Activated CD8-positive, alpha-beta memory T cell treated with anti-CD3 and anti-CD28 coated beads for 36 hours (primary cell): Measurements from ENCODE around the gene GRIA4. TPM values are rescaled to one million over a fixed set of nuclear protein-coding genes. Genes with fewer than 3 reads are reported as not detected.

Experiments
- CTCF ChIA-PET: fragments of 350-600 bp; sonication (Branson Sonifier 250); formaldehyde crosslinking; loops from one replicate; lab custom pipeline; 2021; ENCODE audit warnings: antibody characterized with exemption; lab: Charles Lee
- POLR2A ChIA-PET: fragments of 350-600 bp; sonication (Branson Sonifier 250); formaldehyde crosslinking; loops from one replicate; lab custom pipeline; 2021; ENCODE audit warnings: antibody characterized with exemption; lab: Charles Lee
- total RNA-seq, 2 experiments: library from RNA; stranded (reverse); gene quantifications; one replicate each; pipeline ENCODE4 v1.2.3, GENCODE V29; 2021

Gene GRIA4
- total RNA-seq, 2 experiments from 2014 or later, result not detected

DNA sequence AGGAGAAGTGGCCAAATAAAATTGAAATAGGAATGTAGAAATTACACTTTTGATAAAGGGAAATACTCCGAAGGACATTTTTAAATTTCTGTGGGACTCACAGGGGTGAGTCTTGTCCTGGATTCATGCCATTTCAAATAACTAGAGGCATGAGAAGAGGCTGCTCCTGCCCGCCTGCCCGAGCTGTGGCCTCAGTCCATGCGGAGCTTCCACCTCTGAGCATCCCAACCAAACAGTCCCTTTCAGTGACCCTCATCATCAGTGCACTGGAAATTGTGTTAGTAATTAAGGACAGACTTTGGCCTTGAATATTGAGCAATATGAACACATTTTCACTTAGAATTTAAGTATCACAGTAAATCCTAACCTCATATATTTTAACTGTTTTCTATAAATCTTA is 25.6 kb downstream of the GRIA4 start:
- CTCF ChIA-PET, result no interaction called here
- POLR2A ChIA-PET, result no interaction called here

GRCh38 chr11:105636496-105636895 is 26.6 kb downstream of the GRIA4 start:
- ChIA-PET CTCF (no interaction called here), POLR2A (no interaction called here)

GRCh38 chr11:105639527-105639926 is 29.7 kb downstream of the GRIA4 start:
- CTCF ChIA-PET, result no interaction called here

DNA sequence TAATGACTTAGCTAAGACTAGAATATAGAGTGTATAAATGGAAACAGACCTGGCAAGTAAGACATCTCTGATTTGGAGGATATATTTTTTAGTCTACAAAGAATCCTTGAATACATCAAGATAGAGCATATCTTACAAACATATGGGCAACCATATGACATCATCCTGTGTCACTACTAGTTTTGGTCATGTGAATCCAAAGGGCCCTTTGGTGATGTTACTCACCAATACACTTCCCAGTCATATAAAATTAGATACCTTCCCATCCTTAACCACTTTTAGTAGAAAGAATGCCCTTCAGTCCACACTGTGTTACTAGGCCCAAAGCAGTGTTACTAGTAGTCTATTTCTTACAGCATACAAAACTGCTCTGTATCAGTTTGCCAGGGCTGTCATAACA is 31.6 kb downstream of the GRIA4 start:
- CTCF ChIA-PET, result no interaction called here
- POLR2A ChIA-PET, result no interaction called here

More at GRCh38 chr11:105639527-105639926, 29.7 kb downstream of the GRIA4 start:
- POLR2A ChIA-PET, result no interaction called here

DNA sequence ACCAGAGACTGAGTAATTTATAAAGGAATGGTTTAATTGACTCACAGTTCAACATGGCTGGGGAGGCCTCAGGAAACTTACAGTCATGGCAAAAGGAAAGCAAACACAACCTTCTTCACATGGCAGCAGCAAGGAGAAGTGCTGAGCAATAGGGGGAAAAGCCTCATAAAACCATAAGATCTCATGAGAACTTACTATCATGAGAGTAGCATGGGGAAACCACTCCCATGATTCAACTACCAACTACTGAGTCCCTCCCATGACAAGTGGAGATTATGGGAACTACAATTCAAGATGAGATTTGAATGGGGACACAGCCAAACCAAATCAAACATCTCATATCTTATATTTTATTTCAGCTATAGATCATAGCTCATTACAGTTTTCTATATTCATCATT is 33.0 kb downstream of the GRIA4 start:
- CTCF ChIA-PET, result interaction anchor here (0.6 kb wide), 1 partner anchor 1370 kb away, joined by 4 read pairs; no protein-coding TSS in a partner anchor
- POLR2A ChIA-PET, result no interaction called here

DNA sequence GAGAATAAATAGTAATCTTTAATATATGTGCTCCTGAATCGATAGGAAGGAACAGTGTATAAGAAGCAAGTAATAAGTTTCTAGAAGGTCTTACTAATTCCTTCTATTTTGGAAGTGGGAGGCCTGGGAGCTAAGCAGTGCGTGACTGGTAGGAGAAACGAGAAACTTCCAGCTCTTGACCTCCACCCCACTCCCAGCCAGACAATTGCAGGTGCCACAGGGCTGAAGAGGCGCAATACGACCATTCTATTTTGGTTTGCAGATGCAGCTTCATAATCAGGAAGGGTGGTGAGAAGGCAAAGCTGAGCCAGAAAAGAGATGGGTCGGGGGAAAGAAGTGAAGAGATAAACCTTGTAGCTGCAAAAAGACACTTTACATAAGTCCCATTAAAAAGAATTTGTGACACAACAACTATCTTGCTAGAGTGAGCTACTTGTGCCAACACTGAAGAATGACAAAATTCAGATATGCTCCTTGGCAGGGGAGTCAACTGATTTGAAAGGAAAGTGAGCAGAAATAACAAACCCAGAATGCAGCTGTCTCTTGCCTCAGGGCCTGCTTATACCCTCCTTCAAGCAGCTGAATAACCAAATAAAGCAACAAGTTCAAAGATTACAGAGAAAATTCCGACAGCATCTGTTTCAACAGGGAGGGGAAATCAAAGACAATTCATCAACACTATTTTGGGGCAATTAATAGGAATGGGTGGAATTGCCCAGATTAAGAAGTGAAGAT is 35.1 kb downstream of the GRIA4 start:
- POLR2A ChIA-PET, result no interaction called here
- CTCF ChIA-PET, result interaction anchor here (0.9 kb wide), 1 partner anchor 13 kb away, joined by 3 read pairs; no protein-coding TSS in a partner anchor

DNA sequence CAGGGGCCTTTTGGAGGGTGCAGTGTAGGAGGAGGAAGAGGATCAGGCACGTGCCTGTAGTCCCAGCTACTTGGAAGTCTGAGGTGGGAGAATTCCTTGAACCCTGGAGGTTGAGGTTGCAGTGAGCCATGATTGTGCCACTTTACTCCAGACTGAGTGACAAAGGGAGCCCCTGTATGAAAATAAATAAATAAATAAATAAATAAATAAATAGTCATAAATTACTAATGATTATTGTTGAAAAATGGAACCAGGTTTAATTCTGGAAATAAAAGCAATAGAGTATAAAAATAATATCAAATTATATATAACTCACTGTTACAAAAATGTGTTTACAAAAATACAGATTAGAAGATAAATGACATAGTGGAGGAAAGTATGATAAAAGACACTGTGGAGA is 37.9 kb downstream of the GRIA4 start:
- ChIA-PET CTCF (no interaction called here), POLR2A (no interaction called here)

GRCh38 chr11:105648762-105649161 is 38.9 kb downstream of the GRIA4 start:
- ChIA-PET POLR2A (no interaction called here), CTCF (no interaction called here)

- POLR2A ChIA-PET, result no interaction called here
Observed at GRCh38 chr11:105665281-105665680, 55.4 kb downstream of the GRIA4 start.

GRCh38 chr11:105667441-105667840 is 57.6 kb downstream of the GRIA4 start:
- CTCF ChIA-PET, result no interaction called here
- POLR2A ChIA-PET, result no interaction called here

More at GRCh38 chr11:105665281-105665680, 55.4 kb downstream of the GRIA4 start:
- CTCF ChIA-PET, result no interaction called here

DNA sequence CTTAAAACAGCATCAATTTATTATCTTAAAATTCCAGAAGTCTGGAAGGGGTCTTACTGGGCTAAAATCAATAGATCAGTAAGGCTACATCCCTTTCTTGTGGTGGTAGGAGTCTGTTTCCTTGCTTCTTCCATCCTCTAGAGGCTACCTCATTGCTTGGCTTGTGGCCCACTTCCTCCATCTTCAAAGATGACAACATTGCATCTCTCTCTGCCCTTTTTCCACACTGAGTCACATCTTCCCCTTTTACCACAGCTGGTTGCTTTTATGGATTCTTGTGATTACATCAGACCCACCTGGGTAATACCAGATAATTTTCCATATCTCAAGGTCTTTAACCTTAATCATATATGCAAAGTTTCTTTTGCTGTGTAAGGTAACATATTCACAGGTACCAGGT is 60.9 kb downstream of the GRIA4 start:
- POLR2A ChIA-PET, result no interaction called here

GRCh38 chr11:105673089-105673488 is 63.2 kb downstream of the GRIA4 start:
- POLR2A ChIA-PET, result no interaction called here
- CTCF ChIA-PET, result no interaction called here

More for the DNA sequence above, 60.9 kb downstream of the GRIA4 start:
- CTCF ChIA-PET, result no interaction called here

DNA sequence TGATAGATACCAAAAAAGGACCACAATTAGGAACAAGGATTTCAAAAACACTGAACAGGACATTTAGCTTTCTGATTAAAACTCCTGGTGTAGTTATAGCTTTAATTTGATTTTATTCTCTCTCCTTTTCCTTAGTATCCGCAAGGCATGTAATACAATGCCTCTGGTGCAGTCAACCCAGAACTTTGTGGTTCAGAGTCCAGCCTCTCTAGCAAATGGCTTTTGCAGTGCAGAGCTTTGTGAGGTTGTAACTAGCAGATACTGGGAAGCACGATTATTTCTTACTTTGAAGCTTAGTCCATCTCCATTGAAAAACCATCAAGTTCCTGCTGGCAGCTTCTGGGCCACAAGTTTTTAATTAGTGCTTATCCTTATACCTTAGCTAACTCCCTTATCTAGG is 79.8 kb downstream of the GRIA4 start:
- POLR2A ChIA-PET, result no interaction called here
- CTCF ChIA-PET, result no interaction called here

DNA sequence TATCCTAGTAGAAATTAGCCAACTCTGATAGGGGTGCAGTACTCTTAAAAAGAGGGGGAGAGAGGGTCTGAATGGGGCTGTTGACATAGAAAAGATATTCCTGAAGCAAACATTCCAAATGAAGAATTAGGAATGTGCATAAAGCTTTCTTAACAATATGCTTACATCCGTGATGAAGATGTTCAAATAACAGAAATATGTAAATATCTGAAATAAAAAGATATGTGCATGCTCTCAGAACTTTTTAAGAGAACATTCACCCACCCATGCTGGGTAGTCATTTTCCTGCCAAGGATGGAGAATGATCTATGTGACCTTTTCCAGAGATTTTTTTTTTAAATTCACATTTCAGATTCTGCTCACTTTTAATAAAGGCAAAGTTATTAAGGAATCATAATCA is 80.6 kb downstream of the GRIA4 start:
- ChIA-PET CTCF (no interaction called here), POLR2A (no interaction called here)

DNA sequence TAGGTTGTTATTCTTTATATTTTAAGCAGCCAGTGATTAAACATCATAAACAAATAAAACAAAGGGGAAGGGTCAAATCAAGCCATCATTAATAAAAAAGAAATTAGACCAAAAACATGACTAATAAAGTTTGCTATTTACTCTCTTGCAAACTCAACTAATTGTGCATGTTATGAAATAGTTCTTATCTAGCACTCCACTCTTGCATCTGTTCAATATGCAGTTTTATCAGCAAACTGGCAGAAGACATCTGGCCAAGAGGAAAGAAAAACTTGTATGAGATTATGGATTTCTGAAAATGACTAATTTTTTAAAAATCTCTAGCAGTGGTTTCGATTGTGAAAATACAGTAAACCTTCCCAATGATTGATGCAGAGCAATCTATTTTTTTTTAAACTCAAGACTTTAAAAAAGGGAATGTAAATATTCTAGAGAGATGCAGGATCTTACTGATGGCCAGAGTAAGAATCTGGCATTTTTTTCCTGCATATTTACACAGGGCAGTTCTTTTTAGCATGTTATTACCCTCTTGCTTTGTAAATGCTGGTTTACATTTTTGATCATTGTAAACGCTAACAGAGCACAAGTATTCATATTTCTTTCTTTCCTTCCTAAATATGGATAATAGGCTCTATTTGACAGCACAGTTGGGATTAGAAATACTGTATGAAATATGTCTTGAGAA is 83.3 kb downstream of the GRIA4 start:
- POLR2A ChIA-PET, result no interaction called here
- CTCF ChIA-PET, result no interaction called here

DNA sequence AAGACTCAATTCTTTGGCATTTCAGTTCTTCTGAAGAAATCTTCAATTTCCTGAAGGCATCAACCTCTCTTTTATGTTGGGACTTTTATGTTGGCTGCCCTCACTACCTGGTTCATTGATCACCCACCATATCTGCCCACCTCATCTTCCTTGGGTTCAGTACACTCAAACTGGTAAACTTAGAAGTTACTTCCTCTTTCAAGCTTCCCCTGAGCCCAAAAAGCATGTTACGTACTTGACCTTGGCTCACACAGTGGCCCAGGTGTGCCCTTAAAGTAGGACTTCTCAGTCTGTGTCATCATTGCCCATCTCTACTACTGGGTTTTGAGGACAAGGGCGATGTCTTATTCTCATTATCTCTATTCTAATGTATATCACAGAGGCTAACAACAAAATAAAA is 86.1 kb downstream of the GRIA4 start:
- CTCF ChIA-PET, result no interaction called here
- POLR2A ChIA-PET, result no interaction called here

DNA sequence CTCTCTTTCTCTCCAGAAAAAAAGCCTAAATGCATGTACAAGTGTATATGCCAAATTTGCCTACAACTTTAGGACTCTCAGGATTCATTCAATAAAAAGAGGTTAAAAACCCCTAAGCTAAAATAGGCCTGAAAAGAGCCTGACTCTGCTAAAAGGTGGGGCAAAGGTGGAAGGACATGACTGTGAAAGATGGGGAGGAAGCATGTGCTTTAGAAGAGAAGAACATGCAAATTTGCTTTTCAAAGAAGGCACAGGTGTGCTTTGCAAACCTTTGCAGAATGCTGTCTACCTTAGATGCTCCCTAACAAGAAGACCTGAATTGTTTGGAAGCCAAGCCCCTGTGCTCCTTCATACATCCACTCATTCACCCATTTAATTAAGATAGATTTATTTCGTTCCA is 87.4 kb downstream of the GRIA4 start:
- CTCF ChIA-PET, result no interaction called here
- POLR2A ChIA-PET, result no interaction called here

DNA sequence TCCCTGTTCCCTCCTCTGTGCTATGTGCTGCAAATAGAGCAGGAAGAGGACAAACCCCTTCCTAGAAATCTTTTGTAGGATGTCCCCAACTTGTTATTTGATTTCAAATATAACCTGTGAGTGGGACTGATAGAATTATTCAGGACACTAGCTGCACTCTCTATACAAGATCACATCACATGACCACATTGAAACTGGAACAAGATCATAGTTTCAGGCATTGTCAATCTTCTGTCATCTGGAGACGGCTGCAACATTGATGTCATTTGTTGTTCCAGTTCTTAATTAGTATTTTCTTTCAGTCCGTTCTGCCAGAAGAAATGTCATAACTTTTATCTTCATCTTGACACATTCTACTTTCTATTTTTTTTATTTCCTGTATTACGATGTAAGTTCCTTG is 89.3 kb downstream of the GRIA4 start:
- ChIA-PET CTCF (no interaction called here), POLR2A (no interaction called here)

DNA sequence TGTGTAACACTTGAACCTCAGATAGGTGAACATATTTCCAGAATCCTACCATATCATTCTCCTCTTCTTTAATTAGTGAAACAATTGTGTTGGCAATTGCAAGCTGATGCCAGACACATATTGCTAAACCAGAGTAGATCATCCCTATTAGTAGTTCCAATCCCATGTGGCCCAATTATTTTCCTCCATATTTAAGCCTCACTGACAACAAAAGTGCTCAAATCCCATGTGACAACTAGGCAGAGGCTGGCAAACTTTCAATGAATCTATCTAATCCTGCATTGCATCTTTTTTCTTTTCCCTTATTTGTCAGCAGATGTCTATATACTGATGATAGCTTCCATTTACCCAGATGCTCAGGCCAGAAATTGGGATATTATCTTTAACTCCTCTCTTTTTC is 90.4 kb downstream of the GRIA4 start:
- POLR2A ChIA-PET, result no interaction called here
- CTCF ChIA-PET, result interaction anchor here (0.6 kb wide), 1 partner anchor 31 kb away, joined by 4 read pairs; no protein-coding TSS in a partner anchor

DNA sequence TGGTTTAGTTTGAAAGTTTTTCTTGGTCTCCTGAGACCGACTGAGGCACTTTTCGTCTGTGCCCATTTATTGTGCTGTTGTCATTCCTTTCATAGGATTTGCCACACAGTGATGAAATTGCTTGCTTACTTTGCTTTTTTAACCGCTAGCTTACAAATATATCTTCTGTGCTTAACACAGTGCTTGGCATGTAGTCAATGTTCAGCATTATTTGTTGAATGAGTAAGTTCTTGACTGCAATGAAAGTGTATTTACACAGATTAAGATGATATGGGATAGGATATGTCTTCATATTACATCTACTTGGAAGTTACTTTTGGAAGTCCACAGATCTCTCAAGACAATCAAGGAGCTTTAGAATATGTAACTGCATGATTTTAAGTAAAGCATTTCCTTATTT is 91.2 kb downstream of the GRIA4 start:
- CTCF ChIA-PET, result no interaction called here

More for the DNA sequence above, 91.2 kb downstream of the GRIA4 start:
- POLR2A ChIA-PET, result no interaction called here
